ENCODE measurements around the gene PPP1R15A. TPM values are rescaled to one million over a fixed set of nuclear protein-coding genes. Genes with fewer than 3 reads are reported as not detected.

PPP1R15A gene
- total RNA-seq, 1 experiment from 2014 or later: 17.0 TPM

DNA sequence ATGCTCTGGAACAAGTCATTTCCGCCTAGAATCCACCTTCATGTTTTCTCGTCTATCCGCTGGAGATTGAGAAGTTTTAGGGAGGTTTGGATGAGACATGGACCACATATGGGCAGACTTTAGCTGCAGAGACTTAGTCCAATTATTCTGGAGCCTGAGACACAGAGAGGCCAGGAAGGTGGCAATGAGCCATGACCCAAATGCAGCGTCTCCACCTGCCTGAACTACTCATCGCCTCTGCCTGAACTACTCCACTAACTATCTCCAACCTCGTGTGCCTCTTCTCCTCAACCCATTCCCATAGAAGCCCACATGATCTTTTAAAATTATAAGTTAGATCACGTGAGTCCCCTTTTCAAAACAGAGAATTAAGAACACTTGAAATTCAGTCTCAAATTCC, 9.4 kb upstream of the PPP1R15A start:
- Mint-ChIP-seq H3K27ac (no peak overlapping the region), H3K4me1 (peaks cover 17% of the 10 kb centered on the region), H3K9me3 (no peaks in the 10 kb centered on the region), H3K36me3 (peaks cover 3% of the 10 kb centered on the region; the same call in 1 of the 2 replicates), H3K4me3 (no peak overlapping the region), H3K27me3 (ENCODE audit: low read depth) (no peaks in the 10 kb centered on the region; the same call in none of the 2 replicates)
- CTCF ChIA-PET: no interaction called here
- DNase-seq (ENCODE audit: low spot score) (no peak), ATAC-seq (no peak)
- TF ChIP-seq, protein P1, sequence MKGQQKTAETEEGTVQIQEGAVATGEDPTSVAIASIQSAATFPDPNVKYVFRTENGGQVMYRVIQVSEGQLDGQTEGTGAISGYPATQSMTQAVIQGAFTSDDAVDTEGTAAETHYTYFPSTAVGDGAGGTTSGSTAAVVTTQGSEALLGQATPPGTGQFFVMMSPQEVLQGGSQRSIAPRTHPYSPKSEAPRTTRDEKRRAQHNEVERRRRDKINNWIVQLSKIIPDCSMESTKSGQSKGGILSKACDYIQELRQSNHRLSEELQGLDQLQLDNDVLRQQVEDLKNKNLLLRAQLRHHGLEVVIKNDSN (CRISPR knock-in tag; IDR thresholded peaks at IDR 0.05): no peak
- TF ChIP-seq, protein P2, sequence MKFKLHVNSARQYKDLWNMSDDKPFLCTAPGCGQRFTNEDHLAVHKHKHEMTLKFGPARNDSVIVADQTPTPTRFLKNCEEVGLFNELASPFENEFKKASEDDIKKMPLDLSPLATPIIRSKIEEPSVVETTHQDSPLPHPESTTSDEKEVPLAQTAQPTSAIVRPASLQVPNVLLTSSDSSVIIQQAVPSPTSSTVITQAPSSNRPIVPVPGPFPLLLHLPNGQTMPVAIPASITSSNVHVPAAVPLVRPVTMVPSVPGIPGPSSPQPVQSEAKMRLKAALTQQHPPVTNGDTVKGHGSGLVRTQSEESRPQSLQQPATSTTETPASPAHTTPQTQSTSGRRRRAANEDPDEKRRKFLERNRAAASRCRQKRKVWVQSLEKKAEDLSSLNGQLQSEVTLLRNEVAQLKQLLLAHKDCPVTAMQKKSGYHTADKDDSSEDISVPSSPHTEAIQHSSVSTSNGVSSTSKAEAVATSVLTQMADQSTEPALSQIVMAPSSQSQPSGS (CRISPR knock-in tag; IDR thresholded peaks at IDR 0.05; ENCODE audit: borderline replicate concordance, low read depth): no peak
- no peak for TF ChIP-seq ATF1 (CRISPR knock-in tag; IDR thresholded peaks at IDR 0.05)
- TF ChIP-seq ETV6 (CRISPR knock-in tag; IDR thresholded peaks at IDR 0.05): no peak
- TF ChIP-seq TEAD1 (CRISPR knock-in tag; IDR thresholded peaks at IDR 0.05): no peak
- TF ChIP-seq OVOL2 (CRISPR knock-in tag; IDR thresholded peaks at IDR 0.05; ENCODE audit: borderline replicate concordance): no peak
- TF ChIP-seq, protein P3, sequence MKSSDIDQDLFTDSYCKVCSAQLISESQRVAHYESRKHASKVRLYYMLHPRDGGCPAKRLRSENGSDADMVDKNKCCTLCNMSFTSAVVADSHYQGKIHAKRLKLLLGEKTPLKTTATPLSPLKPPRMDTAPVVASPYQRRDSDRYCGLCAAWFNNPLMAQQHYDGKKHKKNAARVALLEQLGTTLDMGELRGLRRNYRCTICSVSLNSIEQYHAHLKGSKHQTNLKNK (CRISPR knock-in tag; IDR thresholded peaks at IDR 0.05): no peak
- TF ChIP-seq SMAD4 (CRISPR knock-in tag; IDR thresholded peaks at IDR 0.05): no peak
- no peak for TF ChIP-seq NFYB (CRISPR knock-in tag; conservative IDR thresholded peaks at IDR 0.05; ENCODE audit: low read depth)
- no peak for TF ChIP-seq ELF4 (CRISPR knock-in tag; IDR thresholded peaks at IDR 0.05; ENCODE audit: low read depth)
- TF ChIP-seq NR1H2 (CRISPR knock-in tag; IDR thresholded peaks at IDR 0.05): no peak
- TF ChIP-seq, protein P4, sequence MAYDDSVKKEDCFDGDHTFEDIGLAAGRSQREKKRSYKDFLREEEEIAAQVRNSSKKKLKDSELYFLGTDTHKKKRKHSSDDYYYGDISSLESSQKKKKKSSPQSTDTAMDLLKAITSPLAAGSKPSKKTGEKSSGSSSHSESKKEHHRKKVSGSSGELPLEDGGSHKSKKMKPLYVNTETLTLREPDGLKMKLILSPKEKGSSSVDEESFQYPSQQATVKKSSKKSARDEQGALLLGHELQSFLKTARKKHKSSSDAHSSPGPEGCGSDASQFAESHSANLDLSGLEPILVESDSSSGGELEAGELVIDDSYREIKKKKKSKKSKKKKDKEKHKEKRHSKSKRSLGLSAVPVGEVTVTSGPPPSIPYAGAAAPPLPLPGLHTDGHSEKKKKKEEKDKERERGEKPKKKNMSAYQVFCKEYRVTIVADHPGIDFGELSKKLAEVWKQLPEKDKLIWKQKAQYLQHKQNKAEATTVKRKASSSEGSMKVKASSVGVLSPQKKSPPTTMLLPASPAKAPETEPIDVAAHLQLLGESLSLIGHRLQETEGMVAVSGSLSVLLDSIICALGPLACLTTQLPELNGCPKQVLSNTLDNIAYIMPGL (CRISPR knock-in tag; IDR thresholded peaks at IDR 0.05): no peak
- no peak for TF ChIP-seq SMAD3 (CRISPR knock-in tag; IDR thresholded peaks at IDR 0.05; ENCODE audit: borderline replicate concordance)
- TF ChIP-seq, protein P5, sequence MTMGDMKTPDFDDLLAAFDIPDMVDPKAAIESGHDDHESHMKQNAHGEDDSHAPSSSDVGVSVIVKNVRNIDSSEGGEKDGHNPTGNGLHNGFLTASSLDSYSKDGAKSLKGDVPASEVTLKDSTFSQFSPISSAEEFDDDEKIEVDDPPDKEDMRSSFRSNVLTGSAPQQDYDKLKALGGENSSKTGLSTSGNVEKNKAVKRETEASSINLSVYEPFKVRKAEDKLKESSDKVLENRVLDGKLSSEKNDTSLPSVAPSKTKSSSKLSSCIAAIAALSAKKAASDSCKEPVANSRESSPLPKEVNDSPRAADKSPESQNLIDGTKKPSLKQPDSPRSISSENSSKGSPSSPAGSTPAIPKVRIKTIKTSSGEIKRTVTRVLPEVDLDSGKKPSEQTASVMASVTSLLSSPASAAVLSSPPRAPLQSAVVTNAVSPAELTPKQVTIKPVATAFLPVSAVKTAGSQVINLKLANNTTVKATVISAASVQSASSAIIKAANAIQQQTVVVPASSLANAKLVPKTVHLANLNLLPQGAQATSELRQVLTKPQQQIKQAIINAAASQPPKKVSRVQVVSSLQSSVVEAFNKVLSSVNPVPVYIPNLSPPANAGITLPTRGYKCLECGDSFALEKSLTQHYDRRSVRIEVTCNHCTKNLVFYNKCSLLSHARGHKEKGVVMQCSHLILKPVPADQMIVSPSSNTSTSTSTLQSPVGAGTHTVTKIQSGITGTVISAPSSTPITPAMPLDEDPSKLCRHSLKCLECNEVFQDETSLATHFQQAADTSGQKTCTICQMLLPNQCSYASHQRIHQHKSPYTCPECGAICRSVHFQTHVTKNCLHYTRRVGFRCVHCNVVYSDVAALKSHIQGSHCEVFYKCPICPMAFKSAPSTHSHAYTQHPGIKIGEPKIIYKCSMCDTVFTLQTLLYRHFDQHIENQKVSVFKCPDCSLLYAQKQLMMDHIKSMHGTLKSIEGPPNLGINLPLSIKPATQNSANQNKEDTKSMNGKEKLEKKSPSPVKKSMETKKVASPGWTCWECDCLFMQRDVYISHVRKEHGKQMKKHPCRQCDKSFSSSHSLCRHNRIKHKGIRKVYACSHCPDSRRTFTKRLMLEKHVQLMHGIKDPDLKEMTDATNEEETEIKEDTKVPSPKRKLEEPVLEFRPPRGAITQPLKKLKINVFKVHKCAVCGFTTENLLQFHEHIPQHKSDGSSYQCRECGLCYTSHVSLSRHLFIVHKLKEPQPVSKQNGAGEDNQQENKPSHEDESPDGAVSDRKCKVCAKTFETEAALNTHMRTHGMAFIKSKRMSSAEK (CRISPR knock-in tag; IDR thresholded peaks at IDR 0.05; ENCODE audit: borderline replicate concordance): no peak
- TF ChIP-seq, protein P6, sequence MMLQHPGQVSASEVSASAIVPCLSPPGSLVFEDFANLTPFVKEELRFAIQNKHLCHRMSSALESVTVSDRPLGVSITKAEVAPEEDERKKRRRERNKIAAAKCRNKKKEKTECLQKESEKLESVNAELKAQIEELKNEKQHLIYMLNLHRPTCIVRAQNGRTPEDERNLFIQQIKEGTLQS (CRISPR knock-in tag; conservative IDR thresholded peaks at IDR 0.05): no peak
- POLR2A ChIA-PET: no interaction called here

DNA sequence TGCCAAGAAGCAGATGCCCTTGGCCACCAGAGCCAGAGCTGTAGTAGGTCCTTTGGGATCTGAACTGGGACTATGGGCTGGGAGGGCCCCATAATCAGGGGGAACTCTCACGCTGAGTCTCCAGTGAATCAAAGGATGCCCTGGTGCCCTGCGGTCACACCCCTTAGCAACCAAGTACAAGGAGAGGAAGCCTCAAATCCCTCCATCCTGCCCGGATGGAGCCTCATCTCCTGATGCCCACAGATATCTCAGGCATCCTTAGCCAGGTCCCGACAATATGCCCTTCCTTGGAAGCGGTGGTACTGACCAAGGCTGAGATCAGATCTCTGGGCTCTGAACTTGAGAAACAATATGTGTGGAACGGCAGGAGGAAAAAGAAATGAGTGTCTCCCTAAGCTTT, 5.5 kb upstream of the PPP1R15A start:
- Mint-ChIP-seq H3K4me1 (peaks cover 22% of the 10 kb centered on the region), H3K27ac (no peak overlapping the region), H3K4me3 (no peak overlapping the region), H3K27me3 (ENCODE audit: low read depth) (no peaks in the 10 kb centered on the region; the same call in none of the 2 replicates), H3K36me3 (peaks cover 3% of the 10 kb centered on the region; the same call in 1 of the 2 replicates), H3K9me3 (no peaks in the 10 kb centered on the region)
- ChIA-PET POLR2A (no interaction called here), CTCF (interaction anchor here (1.0 kb wide), 1 partner anchor 104 kb away, joined by 3 read pairs; no protein-coding TSS in a partner anchor)
- DNase-seq (ENCODE audit: low spot score): no peak
- no peak for ATAC-seq
- TF ChIP-seq CBFB (CRISPR knock-in tag; IDR thresholded peaks at IDR 0.05; ENCODE audit: low read depth) (no peak), ZNF263 (CRISPR knock-in tag; IDR thresholded peaks at IDR 0.05; ENCODE audit: low read depth) (no peak), SOX15 (CRISPR knock-in tag; IDR thresholded peaks at IDR 0.05) (no peak)
- TF ChIP-seq, protein P7, sequence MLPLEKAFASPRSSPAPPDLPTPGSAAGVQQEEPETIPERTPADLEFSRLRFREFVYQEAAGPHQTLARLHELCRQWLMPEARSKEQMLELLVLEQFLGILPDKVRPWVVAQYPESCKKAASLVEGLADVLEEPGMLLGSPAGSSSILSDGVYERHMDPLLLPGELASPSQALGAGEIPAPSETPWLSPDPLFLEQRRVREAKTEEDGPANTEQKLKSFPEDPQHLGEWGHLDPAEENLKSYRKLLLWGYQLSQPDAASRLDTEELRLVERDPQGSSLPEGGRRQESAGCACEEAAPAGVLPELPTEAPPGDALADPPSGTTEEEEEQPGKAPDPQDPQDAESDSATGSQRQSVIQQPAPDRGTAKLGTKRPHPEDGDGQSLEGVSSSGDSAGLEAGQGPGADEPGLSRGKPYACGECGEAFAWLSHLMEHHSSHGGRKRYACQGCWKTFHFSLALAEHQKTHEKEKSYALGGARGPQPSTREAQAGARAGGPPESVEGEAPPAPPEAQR (CRISPR knock-in tag; IDR thresholded peaks at IDR 0.05): no peak
- TF ChIP-seq, protein P8, sequence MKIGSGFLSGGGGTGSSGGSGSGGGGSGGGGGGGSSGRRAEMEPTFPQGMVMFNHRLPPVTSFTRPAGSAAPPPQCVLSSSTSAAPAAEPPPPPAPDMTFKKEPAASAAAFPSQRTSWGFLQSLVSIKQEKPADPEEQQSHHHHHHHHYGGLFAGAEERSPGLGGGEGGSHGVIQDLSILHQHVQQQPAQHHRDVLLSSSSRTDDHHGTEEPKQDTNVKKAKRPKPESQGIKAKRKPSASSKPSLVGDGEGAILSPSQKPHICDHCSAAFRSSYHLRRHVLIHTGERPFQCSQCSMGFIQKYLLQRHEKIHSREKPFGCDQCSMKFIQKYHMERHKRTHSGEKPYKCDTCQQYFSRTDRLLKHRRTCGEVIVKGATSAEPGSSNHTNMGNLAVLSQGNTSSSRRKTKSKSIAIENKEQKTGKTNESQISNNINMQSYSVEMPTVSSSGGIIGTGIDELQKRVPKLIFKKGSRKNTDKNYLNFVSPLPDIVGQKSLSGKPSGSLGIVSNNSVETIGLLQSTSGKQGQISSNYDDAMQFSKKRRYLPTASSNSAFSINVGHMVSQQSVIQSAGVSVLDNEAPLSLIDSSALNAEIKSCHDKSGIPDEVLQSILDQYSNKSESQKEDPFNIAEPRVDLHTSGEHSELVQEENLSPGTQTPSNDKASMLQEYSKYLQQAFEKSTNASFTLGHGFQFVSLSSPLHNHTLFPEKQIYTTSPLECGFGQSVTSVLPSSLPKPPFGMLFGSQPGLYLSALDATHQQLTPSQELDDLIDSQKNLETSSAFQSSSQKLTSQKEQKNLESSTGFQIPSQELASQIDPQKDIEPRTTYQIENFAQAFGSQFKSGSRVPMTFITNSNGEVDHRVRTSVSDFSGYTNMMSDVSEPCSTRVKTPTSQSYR (CRISPR knock-in tag; IDR thresholded peaks at IDR 0.05): no peak
